KMS-11 (cell line): ENCODE results near the gene MEF2D.

Experiments
- H2AFZ ChIP-seq: fragments of 200-600 bp; sonication (generic); 2 replicates; pipeline ENCODE4 v1.6.1; 2016; ENCODE audit warnings: antibody characterized with exemption, mixed run types, low read depth
- H3K27ac ChIP-seq: fragments of 200-600 bp; sonication (generic); 2 replicates; pipeline ENCODE4 v1.6.1; 2016; ENCODE audit warnings: mild to moderate bottlenecking, mixed run types
- H3K27me3 ChIP-seq: fragments of 200-600 bp; sonication (generic); 2 replicates; pipeline ENCODE4 v1.6.1; 2017; ENCODE audit warnings: mild to moderate bottlenecking, low read depth, mixed run types, moderate library complexity; ENCODE audit not compliant: insufficient read depth
- H3K36me3 ChIP-seq: fragments of 200-600 bp; sonication (generic); 2 replicates; pipeline ENCODE4 v1.6.1; 2017; ENCODE audit warnings: mild to moderate bottlenecking, mixed run types; ENCODE audit not compliant: insufficient read depth
- H3K4me1 ChIP-seq: fragments of 200-600 bp; sonication (generic); 2 replicates; pipeline ENCODE4 v1.6.1; 2016; ENCODE audit warnings: mild to moderate bottlenecking, low read depth, mixed run types; ENCODE audit not compliant: poor library complexity, severe bottlenecking
- H3K4me2 ChIP-seq: fragments of 200-600 bp; sonication (generic); 2 replicates; pipeline ENCODE4 v1.7.0; 2016; ENCODE audit warnings: mild to moderate bottlenecking, mixed run types
- H3K4me3 ChIP-seq: fragments of 200-600 bp; sonication (generic); IDR thresholded peaks from 2 replicates; pipeline ENCODE4 v1.6.1; 2017; ENCODE audit warnings: low read depth, low read length, mixed read lengths; ENCODE audit not compliant: insufficient read depth
- H3K79me2 ChIP-seq: fragments of 200-600 bp; sonication (generic); 2 replicates; pipeline ENCODE4 v1.6.1; 2016; ENCODE audit warnings: low read depth, mixed run types; ENCODE audit not compliant: insufficient read depth
- H3K9ac ChIP-seq: fragments of 200-600 bp; sonication (generic); 2 replicates; pipeline ENCODE4 v1.6.1; 2016; ENCODE audit warnings: mild to moderate bottlenecking, mixed run types
- H4K20me1 ChIP-seq: fragments of 200-600 bp; sonication (generic); 2 replicates; pipeline ENCODE4 v1.6.1; 2016; ENCODE audit warnings: mild to moderate bottlenecking, mixed run types; ENCODE audit not compliant: insufficient read depth
- CTCF ChIP-seq: fragments of 200-600 bp; sonication (generic); conservative IDR thresholded peaks from 2 replicates; pipeline ENCODE4 v1.6.1; 2017; ENCODE audit warnings: low read depth, mild to moderate bottlenecking, antibody characterized with exemption, low read length, moderate library complexity, mixed read lengths

MEF2D gene

GRCh38 chr1:156437037-156437867 is 63.3 kb downstream of the MEF2D start:
- Histone ChIP-seq H3K36me3 (no peaks in the 10 kb centered on the region), H3K79me2 (no peaks in the 10 kb centered on the region), H3K4me1 (no peaks in the 10 kb centered on the region), H4K20me1 (no peaks in the 10 kb centered on the region), H3K9ac (no peak overlapping the region), H3K4me3 (no peak overlapping the region), H2AFZ (no peak overlapping the region), H3K27me3 (peaks cover 100% of the 10 kb centered on the region), H3K27ac (no peak overlapping the region), H3K4me2 (no peak overlapping the region)
- no peak for TF ChIP-seq CTCF

- Histone ChIP-seq H3K4me1 (no peaks in the 10 kb centered on the region), H3K27me3 (peaks cover 100% of the 10 kb centered on the region), H3K79me2 (no peaks in the 10 kb centered on the region), H2AFZ (no peak overlapping the region), H3K4me2 (no peak overlapping the region), H3K27ac (no peak overlapping the region), H3K4me3 (no peak overlapping the region), H3K36me3 (no peaks in the 10 kb centered on the region), H3K9ac (no peak overlapping the region), H4K20me1 (no peaks in the 10 kb centered on the region)
- TF ChIP-seq CTCF, result no peak
Measured at GRCh38 chr1:156436141-156437036, 64.2 kb downstream of the MEF2D start.

- Histone ChIP-seq H3K9ac (no peak overlapping the region), H2AFZ (no peak overlapping the region), H3K4me3 (no peak overlapping the region), H3K4me1 (no peaks in the 10 kb centered on the region), H4K20me1 (no peaks in the 10 kb centered on the region), H3K27ac (no peak overlapping the region), H3K36me3 (no peaks in the 10 kb centered on the region), H3K27me3 (peaks cover 100% of the 10 kb centered on the region), H3K4me2 (no peak overlapping the region), H3K79me2 (no peaks in the 10 kb centered on the region)
- no peak for TF ChIP-seq CTCF
Measured at GRCh38 chr1:156435545-156436140, 64.9 kb downstream of the MEF2D start.

GRCh38 chr1:156434989-156435544 is 65.5 kb downstream of the MEF2D start:
- no peaks in the 10 kb centered on the region for H3K79me2 ChIP-seq
- no peak overlapping the region for H2AFZ ChIP-seq
- no peak overlapping the region for H3K4me3 ChIP-seq
- no peak for TF ChIP-seq CTCF
- no peak overlapping the region for H3K4me2 ChIP-seq
- no peak overlapping the region for H3K9ac ChIP-seq
- H3K27ac ChIP-seq, result no peak overlapping the region
- H3K27me3 ChIP-seq, result peaks cover 100% of the 10 kb centered on the region
- H3K36me3 ChIP-seq, result no peaks in the 10 kb centered on the region
- H3K4me1 ChIP-seq, result no peaks in the 10 kb centered on the region
- no peaks in the 10 kb centered on the region for H4K20me1 ChIP-seq
